BE2C (cell line): Measurements from ENCODE around the gene FAM153A.
"Not testable (repeated sequence)": the region's sequence is repeated elsewhere in the genome, so short reads cannot be mapped to it uniquely, and the experiment has no call there.

Experiments
- DNase-seq: peaks from one replicate; pipeline ENCODE4 v3.0.0-alpha.2; 2020
- H3K27me3 ChIP-seq: fragments of 250-450 bp; sonication (Bioruptor Pico); 2 replicates; pipeline ENCODE4 v1.5.1; 2020; ENCODE audit warnings: mild to moderate bottlenecking
- H3K36me3 ChIP-seq: fragments of 250-450 bp; sonication (Bioruptor Pico); 2 replicates; pipeline ENCODE4 v1.5.1; 2020; ENCODE audit warnings: mild to moderate bottlenecking
- H3K4me1 ChIP-seq: fragments of 250-450 bp; sonication (Bioruptor Pico); 2 replicates; pipeline ENCODE4 v1.5.1; 2020
- H3K4me3 ChIP-seq: 2 replicates; pipeline ENCODE4 v1.5.1; 2011; ENCODE audit warnings: low read depth, low read length
- H3K9me3 ChIP-seq: fragments of 250-450 bp; sonication (Bioruptor Pico); 2 replicates; pipeline ENCODE4 v1.5.1; 2020

The FAM153A gene

DNA sequence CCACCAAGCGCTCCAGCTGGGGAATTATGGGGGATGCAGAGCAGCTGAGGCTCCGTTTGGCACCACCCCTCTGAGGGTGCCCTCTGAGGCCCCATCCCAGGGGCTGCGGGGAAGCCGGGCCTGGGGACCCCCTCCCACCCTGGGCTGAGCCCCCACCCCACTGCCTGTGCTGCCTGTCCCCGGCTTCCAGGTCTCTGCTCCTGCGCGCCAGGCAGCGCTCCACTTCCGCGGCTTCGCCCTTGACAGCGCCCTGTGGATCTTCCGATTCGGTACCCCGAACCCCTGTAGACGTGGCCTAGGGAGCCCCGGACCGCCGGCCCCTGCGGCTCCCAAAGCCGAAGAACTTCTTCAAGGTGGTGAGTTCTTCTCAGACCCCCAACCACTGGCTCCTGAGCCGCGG, 530 bp downstream of the FAM153A start:
- not testable (repeated sequence) for H3K27me3 ChIP-seq, DNase-seq, H3K4me3 ChIP-seq, H3K36me3 ChIP-seq, H3K4me1 ChIP-seq, H3K9me3 ChIP-seq

DNA sequence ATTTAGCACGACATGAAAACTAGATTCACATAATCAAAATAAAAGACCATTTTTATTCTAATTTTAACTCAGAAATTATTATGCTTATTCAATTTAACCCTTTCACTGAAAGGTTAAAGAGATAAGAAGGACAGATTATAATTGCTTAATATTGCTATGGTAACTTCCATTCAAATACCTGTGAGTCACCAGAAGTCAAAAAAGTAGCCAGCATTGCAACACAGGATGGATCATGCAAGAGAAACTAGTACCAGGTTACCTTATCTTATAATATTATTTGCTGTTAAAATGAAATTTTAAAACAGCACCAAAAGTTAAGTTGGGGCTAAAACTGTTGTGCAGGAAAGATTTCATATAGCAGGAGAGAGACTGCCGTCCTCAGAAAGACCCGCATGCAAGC, 11.5 kb downstream of the FAM153A start:
- H3K9me3 ChIP-seq, DNase-seq, H3K4me3 ChIP-seq, H3K36me3 ChIP-seq, H3K27me3 ChIP-seq, H3K4me1 ChIP-seq: not testable (repeated sequence)

DNA sequence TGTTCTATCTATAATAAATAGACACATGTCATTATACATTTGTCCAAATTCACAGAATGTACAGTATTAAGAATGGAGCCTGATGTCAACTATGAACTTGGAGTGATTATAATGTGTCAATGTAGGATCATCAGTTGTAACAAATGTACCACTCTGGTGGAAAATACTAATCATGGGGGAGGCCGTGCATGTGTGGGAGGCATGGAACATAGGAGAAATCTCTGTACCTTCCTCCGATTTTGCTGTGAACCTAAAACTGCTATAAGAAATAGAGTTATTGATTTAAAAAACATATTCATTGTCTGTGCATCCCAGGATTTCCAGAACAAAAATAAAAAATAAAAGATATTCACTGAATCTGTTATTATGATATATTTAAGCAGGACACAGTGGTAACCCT, 12.1 kb downstream of the FAM153A start:
- not testable (repeated sequence) for H3K27me3 ChIP-seq, H3K9me3 ChIP-seq, H3K36me3 ChIP-seq, H3K4me1 ChIP-seq, H3K4me3 ChIP-seq, DNase-seq

DNA sequence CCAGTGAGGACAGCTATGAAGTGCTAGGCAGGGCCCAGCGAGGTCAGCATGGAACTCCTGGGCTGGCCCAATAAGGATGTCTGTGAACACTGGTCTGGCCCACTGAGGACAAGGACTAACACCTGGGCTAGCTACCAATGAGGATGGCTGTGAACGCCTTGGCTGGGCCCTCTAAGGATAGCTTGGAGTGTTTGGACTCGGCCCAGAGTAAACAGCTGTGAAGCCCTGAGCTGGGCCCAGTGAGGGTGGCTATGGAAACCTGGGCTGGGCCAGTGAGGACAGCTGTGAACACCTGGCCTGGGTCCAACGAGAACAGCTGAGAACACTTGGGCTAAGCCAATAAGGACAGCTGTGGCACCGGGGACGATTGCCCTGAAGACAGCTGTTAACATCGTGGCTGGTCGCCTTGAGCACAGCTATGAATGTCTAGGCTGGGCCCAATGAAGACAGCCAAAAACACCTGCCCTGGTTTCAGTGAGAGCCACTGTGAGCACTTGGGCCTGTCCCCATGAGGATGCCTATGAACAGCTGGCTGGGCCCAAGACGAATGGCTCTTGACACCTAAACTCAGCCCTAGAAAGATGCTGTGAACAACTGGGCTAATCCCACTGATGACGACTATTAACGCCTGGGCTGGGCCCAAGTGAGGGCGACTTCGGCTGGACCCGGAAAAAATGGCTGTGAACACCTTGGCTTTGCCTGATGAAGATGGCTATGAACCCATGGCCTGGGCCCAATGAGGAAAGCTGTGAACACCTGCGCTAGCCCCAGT, 18.8 kb downstream of the FAM153A start:
- not testable (repeated sequence) for DNase-seq, H3K9me3 ChIP-seq, H3K36me3 ChIP-seq, H3K27me3 ChIP-seq, H3K4me1 ChIP-seq, H3K4me3 ChIP-seq

DNA sequence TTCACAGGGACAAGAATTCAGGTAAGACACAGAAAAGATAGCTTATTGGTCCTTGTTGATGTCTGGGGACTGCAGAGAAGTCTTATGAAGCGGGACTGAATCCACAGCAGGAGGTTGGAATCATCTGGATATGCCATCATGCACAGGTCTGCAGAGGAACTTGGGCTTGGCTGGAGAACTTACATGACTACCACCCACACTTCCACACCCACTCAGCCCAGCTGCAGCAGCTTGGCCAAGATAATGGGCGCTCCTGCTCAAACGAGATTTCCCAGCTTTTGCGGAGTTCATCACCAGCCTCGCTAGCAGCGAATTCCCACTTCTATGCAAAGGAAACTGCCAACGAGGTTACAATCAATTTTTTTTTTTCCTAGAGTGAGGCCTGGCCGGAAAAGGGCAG, 21.7 kb downstream of the FAM153A start:
- not testable (repeated sequence) for H3K9me3 ChIP-seq, H3K4me3 ChIP-seq, H3K36me3 ChIP-seq, DNase-seq, H3K4me1 ChIP-seq, H3K27me3 ChIP-seq

DNA sequence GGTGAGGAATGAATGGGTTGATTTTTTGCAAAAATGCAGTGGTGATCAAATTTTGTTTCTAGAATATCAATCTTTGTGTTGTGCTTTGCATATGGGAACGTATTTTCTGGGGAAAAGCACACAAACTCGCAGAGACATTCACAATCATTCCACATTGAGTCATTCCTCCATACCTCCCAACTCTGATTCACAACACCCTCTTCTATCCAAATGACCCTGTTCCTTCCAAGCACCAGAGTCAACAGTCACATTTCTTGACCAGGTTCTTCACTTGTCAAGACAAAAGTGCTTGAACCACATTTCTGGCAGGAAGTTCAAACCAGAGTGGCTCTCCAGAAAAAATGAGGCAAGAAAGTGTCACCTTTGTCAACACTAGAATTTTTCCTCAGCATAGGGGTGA, 35.3 kb downstream of the FAM153A start:
- not testable (repeated sequence) for H3K4me3 ChIP-seq, H3K4me1 ChIP-seq, H3K36me3 ChIP-seq, H3K9me3 ChIP-seq, DNase-seq, H3K27me3 ChIP-seq

DNA sequence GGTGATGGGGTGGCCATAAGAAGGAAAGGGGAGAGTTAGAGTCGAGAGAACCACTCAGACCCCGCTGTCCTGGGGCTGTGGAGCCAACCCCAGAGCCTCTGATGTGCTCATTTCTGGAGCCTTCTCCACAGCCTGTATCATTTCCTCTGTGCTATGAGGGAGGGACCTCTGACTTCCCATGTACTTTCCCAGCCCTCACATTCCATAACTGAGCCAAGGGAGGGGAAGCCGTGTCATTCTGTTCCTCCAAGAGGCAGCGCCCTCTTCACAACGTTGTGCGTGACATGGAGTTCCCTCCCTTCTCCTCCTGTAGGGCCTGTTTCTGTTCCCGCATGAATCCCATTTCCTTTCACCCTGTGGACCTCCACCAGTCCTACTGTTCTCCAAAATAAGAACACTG, 57.8 kb downstream of the FAM153A start:
- not testable (repeated sequence) for H3K9me3 ChIP-seq, DNase-seq, H3K27me3 ChIP-seq, H3K4me1 ChIP-seq, H3K4me3 ChIP-seq, H3K36me3 ChIP-seq

DNA sequence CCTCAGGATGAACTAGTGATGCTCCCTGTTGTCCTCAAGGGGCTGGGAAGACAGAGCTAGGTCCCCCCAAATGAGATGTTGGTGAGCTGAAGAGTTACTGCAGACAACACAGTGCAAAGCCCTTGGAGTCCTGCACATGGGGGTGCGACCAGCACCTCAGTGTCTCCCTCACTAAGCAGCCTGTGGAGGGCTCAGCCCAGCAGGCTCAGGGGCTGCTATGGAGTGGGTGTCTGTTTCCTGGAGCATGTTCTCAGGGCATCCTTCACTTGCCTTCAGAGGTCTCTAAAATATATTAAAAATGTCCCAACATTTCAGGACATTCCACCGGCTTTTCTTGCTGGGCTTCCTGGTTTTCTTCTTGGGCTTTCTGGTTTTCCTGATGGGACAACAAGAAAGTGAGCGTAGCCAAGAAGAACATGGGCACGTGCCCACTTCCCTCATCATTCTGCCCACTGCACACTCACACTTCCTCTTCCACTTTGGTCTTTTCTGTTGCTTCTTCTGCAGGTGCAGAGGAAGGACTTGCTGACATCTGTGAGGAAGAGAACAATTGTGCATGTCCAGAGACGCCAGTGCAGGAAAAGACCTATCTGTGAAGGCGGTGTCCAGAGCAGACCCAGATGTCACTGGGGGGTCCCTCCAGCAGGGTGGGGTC, 58.7 kb downstream of the FAM153A start:
- not testable (repeated sequence) for DNase-seq, H3K36me3 ChIP-seq, H3K9me3 ChIP-seq, H3K4me3 ChIP-seq, H3K4me1 ChIP-seq, H3K27me3 ChIP-seq

DNA sequence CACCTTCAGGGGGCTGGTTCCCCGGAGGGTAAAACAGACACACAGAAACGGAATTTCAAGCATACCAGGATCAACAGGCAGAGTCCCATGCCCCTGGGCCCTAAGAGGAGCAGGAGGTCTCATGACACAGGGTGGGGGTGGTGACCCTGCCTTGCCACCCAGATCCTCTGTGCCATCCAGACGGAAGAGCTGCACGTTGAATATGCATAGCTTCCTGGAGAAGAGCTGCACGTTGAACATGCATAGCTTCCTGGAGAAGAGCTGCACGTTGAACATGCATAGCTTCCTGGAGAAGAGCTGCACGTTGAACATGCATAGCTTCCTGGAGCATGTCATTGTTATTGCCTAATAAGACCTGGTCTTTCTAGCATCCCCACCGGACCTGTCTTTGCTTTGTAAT, 59.9 kb downstream of the FAM153A start:
- DNase-seq, H3K36me3 ChIP-seq, H3K4me1 ChIP-seq, H3K27me3 ChIP-seq, H3K4me3 ChIP-seq, H3K9me3 ChIP-seq: not testable (repeated sequence)

DNA sequence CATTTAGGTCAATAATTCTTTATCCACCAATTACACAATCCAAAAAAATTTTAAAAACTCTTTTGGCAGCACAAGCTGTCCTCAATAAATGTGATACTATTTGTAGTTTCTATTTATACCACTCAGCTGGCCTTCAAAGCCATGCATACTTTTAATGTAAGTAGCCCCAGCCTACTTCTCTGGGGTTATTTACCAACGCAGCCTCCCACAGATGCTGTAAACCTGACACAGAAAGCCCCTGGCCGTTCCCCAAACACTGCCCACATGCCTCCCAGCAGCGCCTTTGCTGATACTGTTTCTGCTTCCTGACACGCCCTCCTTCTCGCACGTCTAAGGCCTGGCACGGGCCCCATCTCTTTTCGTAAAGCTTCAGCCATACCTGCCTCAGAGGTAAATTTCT, 62.7 kb downstream of the FAM153A start:
- not testable (repeated sequence) for H3K4me1 ChIP-seq, H3K27me3 ChIP-seq, H3K4me3 ChIP-seq, DNase-seq, H3K9me3 ChIP-seq, H3K36me3 ChIP-seq

DNA sequence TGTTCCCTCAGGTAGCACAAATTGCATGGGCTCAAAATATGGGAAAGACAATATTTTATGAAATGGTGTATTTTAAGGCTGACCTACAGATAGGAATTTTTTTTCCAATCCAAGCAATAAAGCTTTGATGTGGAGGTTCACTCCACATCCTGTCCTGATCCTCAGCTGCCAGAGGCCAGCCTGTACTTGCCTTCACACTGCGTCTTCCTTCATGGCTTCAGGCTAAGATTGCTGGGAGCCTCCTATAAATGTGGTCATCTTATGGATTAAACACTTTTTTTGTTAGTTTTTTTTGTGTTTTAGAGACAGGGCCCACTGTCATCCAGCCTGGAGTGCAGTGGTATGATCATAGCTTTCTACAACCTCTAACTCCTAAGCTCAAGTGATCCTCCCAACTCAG, 67.3 kb downstream of the FAM153A start:
- H3K4me3 ChIP-seq, DNase-seq, H3K9me3 ChIP-seq, H3K36me3 ChIP-seq, H3K27me3 ChIP-seq, H3K4me1 ChIP-seq: not testable (repeated sequence)

DNA sequence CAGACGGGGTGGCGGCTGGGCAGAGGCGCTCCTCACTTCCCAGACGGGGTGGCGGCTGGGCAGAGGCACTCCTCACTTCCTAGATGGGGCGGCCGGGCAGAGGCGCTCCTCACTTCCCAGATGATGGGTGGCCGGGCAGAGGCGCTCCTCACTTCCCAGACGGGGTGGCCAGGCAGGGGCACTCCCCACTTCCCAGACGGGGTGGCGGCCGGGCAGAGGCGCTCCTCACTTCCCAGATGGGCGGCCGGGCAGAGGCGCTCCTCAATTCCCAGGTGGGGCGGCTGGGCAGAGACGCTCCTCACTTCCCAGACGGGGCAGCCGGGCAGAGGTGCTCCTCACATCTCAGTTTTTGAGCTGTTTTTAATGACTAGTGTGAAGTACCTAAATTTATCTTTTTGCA, 86.6 kb downstream of the FAM153A start:
- not testable (repeated sequence) for H3K4me3 ChIP-seq, H3K27me3 ChIP-seq, DNase-seq, H3K9me3 ChIP-seq, H3K4me1 ChIP-seq, H3K36me3 ChIP-seq

DNA sequence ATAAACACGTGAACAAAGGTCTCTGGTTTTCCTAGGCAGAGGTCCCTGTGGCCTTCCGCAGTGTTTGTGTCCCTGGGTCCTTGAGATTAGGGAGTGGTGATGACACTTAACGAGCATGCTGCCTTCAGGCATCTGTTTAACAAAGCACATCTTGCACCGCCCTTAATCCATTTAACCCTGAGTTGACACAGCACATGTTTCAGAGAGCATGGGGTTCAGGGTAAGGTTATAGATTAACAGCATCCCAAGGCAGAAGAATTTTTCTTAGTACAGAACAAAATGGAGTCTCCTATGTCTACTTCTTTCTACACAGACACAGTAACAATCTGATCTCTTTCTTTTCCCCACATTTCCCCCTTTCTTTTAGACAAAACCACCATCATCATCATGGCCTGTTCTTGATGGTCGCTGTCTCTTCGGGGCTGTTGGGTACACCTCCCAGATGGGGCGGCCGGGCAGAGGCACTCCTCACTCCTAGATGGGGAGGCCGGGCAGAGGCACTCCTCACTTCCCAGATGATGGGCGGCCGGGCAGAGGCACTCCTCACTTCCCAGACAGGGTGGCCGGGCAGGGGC, 87.3 kb downstream of the FAM153A start:
- not testable (repeated sequence) for H3K9me3 ChIP-seq, DNase-seq, H3K4me1 ChIP-seq, H3K36me3 ChIP-seq, H3K27me3 ChIP-seq, H3K4me3 ChIP-seq

DNA sequence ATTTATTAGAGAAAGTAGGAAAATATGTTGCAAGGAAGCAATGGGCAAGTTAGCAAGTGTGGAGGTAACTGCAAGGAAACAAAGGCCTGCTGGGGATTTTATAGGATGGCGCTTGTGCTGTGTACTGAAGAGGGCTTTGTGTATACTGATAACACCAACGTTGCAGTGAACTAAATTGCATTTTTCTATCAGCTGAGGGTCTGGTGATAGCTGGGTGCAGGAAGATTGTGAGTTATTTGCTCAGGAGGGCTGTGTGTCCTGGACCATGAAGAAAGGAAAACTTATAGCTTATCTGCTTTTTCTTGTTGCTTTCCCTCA, 88.2 kb downstream of the FAM153A start:
- not testable (repeated sequence) for H3K4me1 ChIP-seq, DNase-seq, H3K36me3 ChIP-seq, H3K4me3 ChIP-seq, H3K27me3 ChIP-seq, H3K9me3 ChIP-seq

DNA sequence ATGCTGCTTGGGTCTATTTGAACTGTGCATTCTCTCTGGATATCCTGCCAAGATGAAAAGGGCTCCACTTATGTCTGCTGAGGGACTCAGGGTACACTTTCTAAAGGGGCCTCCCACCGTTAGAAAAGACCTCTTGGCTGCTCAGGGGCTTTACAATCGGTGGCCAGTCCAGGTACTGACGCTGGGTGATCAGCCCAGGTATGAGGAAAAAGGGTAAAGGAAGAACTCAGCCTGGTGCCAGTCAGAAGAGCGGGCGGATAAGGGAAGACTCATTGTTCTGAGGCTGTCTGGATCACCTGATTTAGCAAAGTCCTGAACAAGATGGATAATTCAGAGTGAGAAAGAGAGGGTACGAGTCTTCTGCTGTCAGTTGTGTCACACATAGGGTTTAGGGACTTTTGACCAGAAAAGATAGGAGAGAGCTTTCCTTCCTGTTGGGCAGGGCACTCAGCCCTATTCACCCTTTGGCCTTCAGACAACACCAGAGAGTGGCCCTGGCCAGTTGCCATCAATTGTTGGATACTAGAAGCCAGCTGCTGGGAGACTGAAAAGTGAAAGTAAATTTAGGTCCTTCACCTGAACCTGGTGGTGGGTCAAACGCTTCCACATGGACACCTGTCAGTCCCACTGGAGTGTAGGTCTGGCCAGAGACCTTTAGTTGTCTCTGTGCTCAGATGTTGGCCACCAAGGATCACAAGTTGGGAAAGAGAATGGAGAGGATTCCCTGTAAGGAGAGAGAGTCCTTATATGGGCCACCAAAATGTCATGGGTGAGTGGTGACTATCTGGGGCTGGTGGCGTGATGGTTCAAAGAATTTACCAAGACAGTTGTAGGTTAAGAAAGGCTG, 88.8 kb downstream of the FAM153A start:
- not testable (repeated sequence) for H3K9me3 ChIP-seq, H3K27me3 ChIP-seq, H3K4me1 ChIP-seq, DNase-seq, H3K4me3 ChIP-seq, H3K36me3 ChIP-seq

DNA sequence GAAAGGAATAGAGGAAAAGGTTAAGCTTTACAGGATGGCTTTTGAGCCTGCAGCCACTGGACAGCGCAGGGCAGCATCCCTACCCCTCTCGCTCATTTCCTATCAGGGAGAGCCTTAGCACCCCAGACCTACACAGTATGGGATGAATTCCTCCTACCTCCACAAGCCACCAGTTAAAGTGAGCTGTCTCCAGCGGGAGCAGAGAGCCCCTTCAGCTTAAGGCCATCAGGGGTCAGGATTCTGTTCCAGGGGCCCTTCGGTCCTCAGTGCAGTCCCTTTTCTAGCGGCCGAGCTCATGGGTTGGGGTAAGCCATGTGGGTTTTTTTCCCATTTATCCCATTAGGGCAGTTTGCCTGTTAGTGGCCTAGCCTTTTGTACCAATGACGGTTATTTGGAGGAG, 89.7 kb downstream of the FAM153A start:
- not testable (repeated sequence) for H3K27me3 ChIP-seq, H3K9me3 ChIP-seq, DNase-seq, H3K36me3 ChIP-seq, H3K4me3 ChIP-seq, H3K4me1 ChIP-seq
